GM23248 (cell line): ENCODE results near the gene SPATA1. TPM values are rescaled to one million over a fixed set of nuclear protein-coding genes. Genes with fewer than 3 reads are reported as not detected.

Experiments used
- DNase-seq: peaks from one replicate; pipeline ENCODE4 v3.0.0-alpha.2; 2015
- H2AFZ ChIP-seq: fragments of 200-600 bp; sonication (generic); 2 replicates; pipeline ENCODE4 v1.6.1; 2016; ENCODE audit warnings: antibody characterized with exemption
- H3F3A ChIP-seq: fragments of 200-600 bp; sonication (generic); 2 replicates; pipeline ENCODE4 v1.6.1; 2016; ENCODE audit warnings: mild to moderate bottlenecking, antibody characterized with exemption, mixed run types; ENCODE audit not compliant: insufficient read depth
- H3K27ac ChIP-seq: fragments of 200-600 bp; sonication (generic); 2 replicates; pipeline ENCODE4 v1.5.1; 2016; ENCODE audit warnings: mild to moderate bottlenecking
- H3K27me3 ChIP-seq: fragments of 200-600 bp; sonication (generic); replicated peaks from 2 replicates; pipeline ENCODE4 v1.6.1; 2016; ENCODE audit warnings: mild to moderate bottlenecking; ENCODE audit not compliant: insufficient read depth
- H3K36me3 ChIP-seq: fragments of 200-600 bp; sonication (generic); 2 replicates; pipeline ENCODE4 v1.6.1; 2016; ENCODE audit warnings: low read depth, mild to moderate bottlenecking
- H3K4me1 ChIP-seq: fragments of 200-600 bp; sonication (generic); 2 replicates; pipeline ENCODE4 v1.6.1; 2016; ENCODE audit warnings: mild to moderate bottlenecking; ENCODE audit not compliant: insufficient read depth
- H3K4me2 ChIP-seq: fragments of 200-600 bp; sonication (generic); one replicate; pipeline ENCODE4 v1.6.1; 2016; ENCODE audit warnings: mild to moderate bottlenecking; ENCODE audit not compliant: unreplicated experiment
- H3K4me3 ChIP-seq: fragments of 200-600 bp; sonication (generic); 2 replicates; pipeline ENCODE4 v1.5.1; 2016; ENCODE audit warnings: mild to moderate bottlenecking
- H3K79me2 ChIP-seq: fragments of 200-600 bp; sonication (generic); 2 replicates; pipeline ENCODE4 v1.6.1; 2016; ENCODE audit warnings: mild to moderate bottlenecking; ENCODE audit not compliant: insufficient read depth
- H3K9ac ChIP-seq: fragments of 200-600 bp; sonication (generic); 2 replicates; pipeline ENCODE4 v1.6.1; 2016; ENCODE audit warnings: mild to moderate bottlenecking
- H3K9me2 ChIP-seq: fragments of 200-600 bp; sonication (generic); 2 replicates; pipeline ENCODE4 v1.6.1; 2016; ENCODE audit warnings: mixed run types, mild to moderate bottlenecking, moderate library complexity; ENCODE audit not compliant: insufficient read depth
- H3K9me3 ChIP-seq: fragments of 200-600 bp; sonication (generic); one replicate; pipeline ENCODE4 v1.6.1; 2017; ENCODE audit warnings: low read depth
- H4K20me1 ChIP-seq: fragments of 200-600 bp; sonication (generic); 2 replicates; pipeline ENCODE4 v1.6.0; 2016; ENCODE audit not compliant: insufficient read depth
- EZH2 ChIP-seq: fragments of 200-600 bp; sonication (generic); IDR thresholded peaks from 2 replicates; pipeline ENCODE4 v1.6.1; 2018; ENCODE audit warnings: antibody characterized with exemption, mild to moderate bottlenecking; ENCODE audit not compliant: insufficient read depth, poor library complexity, severe bottlenecking
- EZH2phosphoT487 ChIP-seq: fragments of 200-600 bp; sonication (generic); IDR thresholded peaks from 2 replicates; pipeline ENCODE4 v1.6.1; 2018; ENCODE audit warnings: antibody characterized with exemption, moderate library complexity, mild to moderate bottlenecking, low read depth; ENCODE audit not compliant: insufficient read depth
- WGBS, 2 experiments: methylation state at CpG; one replicate each; pipeline ENCODE4 v1.1.6; 2015 to 2017; ENCODE audit warnings: low lambda C conversion rate in 2 of 2, low coverage in 1 of 2; ENCODE audit errors: missing lambda C conversion rate in 2 of 2; 5-methylcytosine and 5-hydroxymethylcytosine counted together
- in situ Hi-C: fragments of 300-500 bp; cut with MboI; formaldehyde crosslinking; loops from 2 replicates; pipeline ENCODE4 v1.15.0; 2020
- polyA plus RNA-seq: library from polyadenylated mRNA; unstranded; fragments of >200 nt; fragmentation: Nextera tagmentation; extraction: Ambion mirVana; gene quantifications from 2 replicates; pipeline ENCODE4 v1.2.1, GENCODE V29; 2016
- total RNA-seq: library from RNA; depleted of rRNA; stranded (reverse); fragments of >200 nt; shearing (Covaris generic); gene quantifications from 2 replicates; pipeline ENCODE4 v1.2.3, GENCODE V29; 2014

SPATA1 gene
- total and polyA plus RNA-seq, 2 experiments from 2014 or later: 1.0 TPM; not detected in 1

DNA sequence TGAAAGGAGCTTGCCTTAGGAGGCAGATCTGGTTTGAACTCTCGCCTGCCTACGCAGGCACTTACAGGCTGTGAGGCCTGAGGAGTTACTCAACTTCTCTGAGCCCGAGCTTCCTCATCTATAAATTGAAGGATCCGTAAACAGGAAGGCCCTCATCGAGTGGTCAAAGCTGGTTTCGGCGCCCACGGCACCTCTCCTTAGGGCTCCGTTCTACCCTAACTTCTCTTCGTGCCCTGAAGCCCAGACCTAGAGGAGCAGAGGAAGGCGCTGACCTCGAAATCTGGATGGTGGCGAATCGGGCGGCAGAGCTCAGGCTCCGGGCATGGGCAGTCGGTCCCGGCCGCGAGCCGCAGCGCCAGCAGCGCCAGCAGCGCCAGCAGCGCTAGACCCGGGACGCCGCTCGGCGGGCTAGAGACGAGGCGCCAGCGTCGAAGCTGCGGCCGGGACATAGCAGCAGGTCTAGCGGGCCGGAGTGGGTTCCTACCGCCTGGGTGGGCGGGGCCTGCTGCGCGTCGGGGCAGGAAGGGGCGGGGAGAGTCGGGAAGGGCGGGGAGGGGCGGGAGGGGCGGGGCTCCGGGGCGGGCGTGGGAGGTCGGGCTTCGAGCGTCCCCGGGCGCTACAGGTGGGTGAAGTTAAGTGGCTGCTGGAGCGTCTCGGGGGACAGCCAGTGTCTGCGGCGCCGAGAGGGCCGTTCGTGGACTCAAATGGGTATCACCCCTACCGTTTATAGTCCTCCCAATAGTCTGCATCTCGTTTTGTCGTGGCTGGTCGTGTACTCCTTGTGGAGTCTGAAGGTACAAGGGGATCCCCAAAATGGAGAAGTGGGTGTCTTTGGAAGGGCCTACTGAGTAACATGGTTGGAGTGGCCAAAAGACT, 68.0 kb downstream of the SPATA1 start, which contains the start of gene CTBS:
TSS of gene CTBS (minus strand) at position 474 of the 876 bp plus-strand sequence. CDS start at position 449, 25 bp downstream.
- H3K9ac ChIP-seq: peak within 1 kb of the TSS; percentile 98
- peak; percentile 96 for DNase-seq
- H3K9me2 ChIP-seq: no peaks in the 10 kb centered on the region
- H3K79me2 ChIP-seq: peaks cover 45% of the 10 kb centered on the region
- peak within 1 kb of the TSS; percentile 93 for H3K4me3 ChIP-seq
- no peaks in the 10 kb centered on the region for H3K27me3 ChIP-seq
- peak within 1 kb of the TSS; percentile 96 for H3K4me2 ChIP-seq
- TF ChIP-seq EZH2: no peak
- no peaks in the 10 kb centered on the region for H3K9me3 ChIP-seq
- H4K20me1 ChIP-seq: no peaks in the 10 kb centered on the region
- H3K36me3 ChIP-seq: 0 out of 2 replicates have a peak, but pooled peaks cover 8% of the 10 kb centered on the region
- in situ Hi-C loops: no loop called here
- H3K27ac ChIP-seq: peak within 1 kb of the TSS; percentile 99
- peaks cover 25% of the 10 kb centered on the region for H3K4me1 ChIP-seq
- H3F3A ChIP-seq: peaks cover 26% of the 10 kb centered on the region
- 2% methylated on average over 50 to 58 of the region's 67 CpGs for WGBS, 2 experiments
- peak within 1 kb of the TSS; percentile 86 for H2AFZ ChIP-seq

- Histone ChIP-seq H3K4me1 (peaks cover 25% of the 10 kb centered on the region), H3K27me3 (no peaks in the 10 kb centered on the region), H4K20me1 (no peaks in the 10 kb centered on the region), H3K79me2 (peaks cover 38% of the 10 kb centered on the region), H2AFZ (peak overlapping the region; percentile 86), H3K9me2 (no peaks in the 10 kb centered on the region), H3K9ac (no peak overlapping the region), H3K4me2 (peak overlapping the region; percentile 39), H3K4me3 (peak overlapping the region; percentile 93), H3K36me3 (0 out of 2 replicates have a peak, but pooled peaks cover under 1% of the 10 kb centered on the region), H3K27ac (no peak overlapping the region), H3K9me3 (no peaks in the 10 kb centered on the region), H3F3A (peaks cover 26% of the 10 kb centered on the region)
- DNase-seq: no peak
- TF ChIP-seq EZH2 (no peak), EZH2phosphoT487 (no peak)
- in situ Hi-C loops: no loop called here
- 72 to 79% methylated on average over 7 of the region's 7 CpGs for WGBS, 2 experiments
Measured at GRCh38 chr1:84574936-84575335, 68.8 kb downstream of the SPATA1 start.

DNA sequence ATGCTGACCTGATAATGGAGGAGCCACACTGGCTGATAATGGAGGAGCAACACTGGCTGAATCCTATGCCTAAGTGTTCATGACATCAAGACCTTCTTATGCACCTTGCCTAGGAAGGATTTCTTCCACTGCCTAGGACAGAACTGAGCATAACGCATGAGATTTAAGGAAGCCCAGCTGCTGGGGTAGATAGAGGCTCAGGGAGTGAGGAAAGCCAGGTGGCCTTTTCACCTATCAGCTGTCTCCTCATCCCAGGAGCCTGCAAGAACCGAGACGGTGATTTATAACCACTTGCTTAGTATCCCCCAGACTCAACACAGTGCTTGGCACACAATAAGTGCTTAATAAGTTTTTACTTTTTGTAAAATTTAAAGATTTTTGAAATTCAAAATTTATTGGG, 75.5 kb downstream of the SPATA1 start:
- Histone ChIP-seq H3K9me2 (no peaks in the 10 kb centered on the region), H3K9ac (no peak overlapping the region), H3K27ac (no peak overlapping the region), H3K9me3 (no peaks in the 10 kb centered on the region), H3K4me1 (no peaks in the 10 kb centered on the region), H4K20me1 (no peaks in the 10 kb centered on the region), H3K27me3 (no peaks in the 10 kb centered on the region), H3F3A (no peaks in the 10 kb centered on the region), H3K4me3 (no peak overlapping the region), H2AFZ (no peak overlapping the region), H3K4me2 (no peak overlapping the region), H3K79me2 (no peaks in the 10 kb centered on the region), H3K36me3 (no peaks in the 10 kb centered on the region)
- DNase-seq: no peak
- in situ Hi-C loops: no loop called here
- no peak for TF ChIP-seq EZH2
- TF ChIP-seq EZH2phosphoT487: no peak
- WGBS, 2 experiments: 98 to 99% methylated on average over 3 of the region's 3 CpGs

DNA sequence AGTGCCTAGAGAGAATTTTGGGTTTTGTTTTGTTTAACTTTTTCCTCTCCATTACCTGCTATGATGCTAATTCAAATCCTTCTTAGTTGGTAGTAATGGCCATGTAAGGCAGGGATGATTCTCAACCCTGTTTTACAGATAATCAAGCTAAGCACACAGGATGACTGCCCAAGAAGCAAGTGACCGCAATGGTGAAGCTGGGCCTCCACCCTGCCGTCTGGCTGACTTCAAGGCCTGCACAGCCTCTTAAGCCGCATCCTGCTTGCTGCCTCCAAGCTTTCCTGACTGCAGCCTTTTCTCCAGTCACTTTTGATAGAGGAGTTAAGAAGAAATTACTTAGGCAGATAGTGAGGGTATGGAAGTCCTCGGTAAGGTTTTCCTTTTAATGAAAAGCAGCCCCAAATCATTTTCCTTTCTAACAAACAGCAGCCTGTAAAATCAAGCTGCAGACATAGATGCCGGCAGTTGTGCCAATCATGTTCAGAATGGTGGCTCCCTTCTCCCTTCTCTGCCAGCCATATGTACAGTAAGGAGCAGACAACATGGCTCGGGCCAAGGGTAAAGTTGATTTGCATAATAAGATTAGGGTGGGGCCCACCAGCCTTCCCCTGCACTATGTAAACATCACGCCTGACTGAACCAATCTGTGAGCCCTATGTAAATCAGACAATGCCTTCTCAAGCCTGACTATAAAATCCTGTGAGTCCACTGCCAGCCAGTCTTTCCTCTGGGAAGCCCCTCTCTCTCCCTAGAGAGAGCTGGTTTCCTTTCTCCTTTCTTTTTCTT, 76.8 kb downstream of the SPATA1 start:
- no peak for DNase-seq

More for the DNA sequence above, 76.8 kb downstream of the SPATA1 start:
- 61 to 66% methylated on average over 7 of the region's 7 CpGs for WGBS, 2 experiments
- no peaks in the 10 kb centered on the region for H3K79me2 ChIP-seq
- no peak overlapping the region for H3K9ac ChIP-seq
- peak overlapping the region; percentile 60 for H2AFZ ChIP-seq
- H3K36me3 ChIP-seq: no peaks in the 10 kb centered on the region
- H3K4me2 ChIP-seq: no peak overlapping the region
- no peaks in the 10 kb centered on the region for H3K27me3 ChIP-seq
- no peaks in the 10 kb centered on the region for H3F3A ChIP-seq
- in situ Hi-C loops: no loop called here
- H3K27ac ChIP-seq: no peak overlapping the region
- H4K20me1 ChIP-seq: no peaks in the 10 kb centered on the region
- H3K4me3 ChIP-seq: no peak overlapping the region
- no peaks in the 10 kb centered on the region for H3K9me2 ChIP-seq
- H3K4me1 ChIP-seq: no peaks in the 10 kb centered on the region
- TF ChIP-seq EZH2phosphoT487 (no peak), EZH2 (no peak)
- H3K9me3 ChIP-seq: no peaks in the 10 kb centered on the region
